Activated CD8-positive, alpha-beta memory T cell treated with anti-CD3 and anti-CD28 coated beads, Interleukin-2, amount 50 U/mL, for 24 hours (primary cell): ENCODE measurements around the gene CRYBB3.
A peak's percentile ranks its signal among the peaks of the same experiment; 100 is the strongest.
"Not testable (repeated sequence)": the region's sequence is repeated elsewhere in the genome, so short reads cannot be mapped to it uniquely, and the experiment has no call there.

ENCODE experiments used
- DNase-seq: peaks from one replicate; pipeline ENCODE4 v3.0.0-alpha.2; 2020; ENCODE audit errors: extremely low read depth

CRYBB3 gene

DNA sequence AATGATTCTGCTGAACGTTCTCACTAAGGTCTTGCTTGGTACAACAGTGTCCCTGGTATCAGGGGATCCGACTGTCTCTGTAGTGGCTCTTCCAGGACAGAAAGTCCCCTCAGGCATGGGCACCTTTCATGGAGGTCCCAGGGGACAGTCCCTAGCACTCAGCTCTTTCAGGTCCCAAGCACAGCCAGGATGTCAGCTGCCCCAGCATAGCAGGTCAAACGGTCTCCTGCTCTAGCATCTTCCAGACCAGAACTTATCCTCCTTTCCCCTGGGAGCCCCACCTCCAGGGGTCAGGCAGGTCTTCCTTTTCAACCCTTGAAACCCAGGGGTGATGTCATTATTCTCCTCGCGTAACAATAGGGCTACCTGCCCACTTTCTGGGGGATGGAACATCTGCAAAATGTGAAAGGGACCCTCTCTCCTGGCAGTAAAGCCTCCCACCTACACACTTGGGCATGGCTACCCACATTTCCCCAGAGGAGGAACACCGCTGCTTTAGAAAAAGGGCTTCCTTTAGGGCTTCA is 24.7 kb upstream of the CRYBB3 start:
- DNase-seq = no peak

DNA sequence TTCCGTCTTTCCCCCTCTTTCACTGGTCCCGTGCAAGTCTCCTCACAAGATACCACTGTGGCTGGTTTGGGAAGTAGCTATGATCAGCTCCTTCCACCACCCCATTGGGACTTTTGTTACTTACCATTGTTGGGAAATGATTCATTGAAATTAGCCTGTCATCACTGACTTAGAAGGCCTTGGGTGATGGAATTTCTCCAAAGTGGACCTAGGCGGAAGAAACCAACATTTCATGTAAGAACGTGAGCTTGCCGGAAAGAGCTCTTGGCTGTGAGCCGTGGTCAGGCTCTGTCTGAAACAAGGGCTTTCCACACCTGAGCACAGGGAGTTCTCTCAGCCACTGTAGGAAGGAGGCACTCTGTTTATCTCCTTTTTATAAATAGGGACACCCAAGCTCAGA is 23.5 kb upstream of the CRYBB3 start:
- no peak for DNase-seq

- DNase-seq = no peak
Observed at GRCh38 chr22:25176799-25177198, 22.9 kb upstream of the CRYBB3 start.

- no peak for DNase-seq
Observed at GRCh38 chr22:25177226-25177625, 22.4 kb upstream of the CRYBB3 start.

- DNase-seq = no peak
Observed at GRCh38 chr22:25177895-25178294, 21.8 kb upstream of the CRYBB3 start.

GRCh38 chr22:25178348-25178747 is 21.3 kb upstream of the CRYBB3 start:
- not testable (repeated sequence) for DNase-seq

- not testable (repeated sequence) for DNase-seq
Observed at GRCh38 chr22:25178869-25179631, 20.6 kb upstream of the CRYBB3 start.

- no peak for DNase-seq
Observed at GRCh38 chr22:25182131-25183110, 17.2 kb upstream of the CRYBB3 start.

- DNase-seq = no peak
Observed at GRCh38 chr22:25183949-25184619, 15.6 kb upstream of the CRYBB3 start.

- DNase-seq = no peak
Observed at GRCh38 chr22:25186140-25186539, 13.5 kb upstream of the CRYBB3 start.

GRCh38 chr22:25187469-25187868 is 12.2 kb upstream of the CRYBB3 start:
- DNase-seq = no peak

GRCh38 chr22:25192406-25192805 is 7.3 kb upstream of the CRYBB3 start:
- no peak for DNase-seq

DNA sequence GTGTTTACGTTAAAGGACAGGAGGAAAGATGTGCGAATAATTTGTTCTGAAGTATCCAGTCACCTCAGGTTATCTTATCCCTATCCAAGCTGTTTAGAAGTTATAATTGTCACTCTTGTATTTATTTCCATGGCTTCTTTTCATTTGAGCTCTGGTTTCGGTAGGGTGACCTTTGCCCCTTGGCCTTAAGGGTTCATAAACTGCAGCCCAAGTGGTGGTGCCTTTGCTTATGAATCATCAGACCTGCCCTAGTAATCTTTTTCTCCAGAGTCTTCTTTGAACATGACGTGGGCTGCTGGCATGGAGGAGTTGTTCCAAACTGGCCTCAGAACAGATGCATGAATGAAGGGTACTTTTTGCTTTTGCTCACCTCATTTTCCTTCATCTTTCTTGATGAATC is 6.5 kb upstream of the CRYBB3 start:
- no peak for DNase-seq

DNA sequence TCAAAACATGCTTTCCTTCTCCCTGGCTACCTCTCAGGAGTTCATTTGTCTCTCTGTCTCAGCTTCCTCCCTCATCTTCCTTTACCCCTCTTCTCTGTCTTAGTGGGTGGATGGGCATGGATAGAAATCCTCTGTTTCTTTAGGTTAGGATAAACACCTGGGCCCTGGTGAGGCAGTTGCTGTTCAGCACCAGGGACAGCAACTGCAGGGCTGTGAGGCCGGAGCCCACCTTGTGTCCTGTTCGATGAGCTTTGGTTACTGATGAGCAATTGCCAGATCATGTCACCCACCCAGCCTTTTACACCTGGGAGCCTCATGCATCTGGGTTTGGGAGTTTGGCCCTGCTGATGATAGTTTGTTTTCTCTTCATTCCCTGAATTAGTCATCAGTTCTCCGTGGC is 6.1 kb upstream of the CRYBB3 start:
- DNase-seq = no peak

DNA sequence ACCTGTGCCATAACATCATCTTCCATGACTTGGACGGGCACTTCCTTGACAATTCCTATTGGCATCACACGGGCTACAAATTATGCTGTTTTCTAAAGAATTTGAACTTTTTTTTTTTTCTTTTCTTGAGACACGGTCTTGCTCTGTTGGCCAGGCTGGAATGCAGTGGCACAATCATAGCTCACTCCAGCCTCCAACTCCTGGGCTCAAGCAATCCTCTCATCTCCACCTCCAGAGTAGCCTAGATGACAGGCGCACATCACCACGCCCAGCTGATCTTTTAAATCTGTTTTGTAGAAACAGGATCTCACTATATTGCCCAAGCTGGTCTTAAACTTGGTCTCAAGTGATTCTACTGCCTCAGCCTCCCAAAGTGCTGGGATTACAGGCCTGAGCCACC is 3.3 kb upstream of the CRYBB3 start:
- DNase-seq = no peak

DNA sequence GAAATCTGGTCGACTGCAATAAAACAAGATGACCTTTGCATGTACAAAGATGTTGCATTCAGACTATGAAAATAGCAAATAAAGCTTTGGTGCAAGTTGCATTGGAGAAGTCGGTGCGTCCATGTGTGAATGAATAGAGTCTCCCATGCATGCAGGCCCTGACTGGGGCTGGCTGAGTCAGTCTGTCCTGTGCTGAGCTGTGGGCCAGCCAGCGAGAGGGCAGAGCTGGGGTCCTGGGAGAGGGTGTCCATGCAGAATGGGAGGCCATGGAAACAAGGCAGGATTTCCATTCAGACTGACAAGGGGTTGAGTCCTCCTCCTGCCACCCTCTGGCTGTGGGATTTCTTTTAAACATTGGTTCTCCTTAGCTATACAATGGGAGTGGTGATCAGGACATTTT is 2.3 kb upstream of the CRYBB3 start:
- DNase-seq = no peak

DNA sequence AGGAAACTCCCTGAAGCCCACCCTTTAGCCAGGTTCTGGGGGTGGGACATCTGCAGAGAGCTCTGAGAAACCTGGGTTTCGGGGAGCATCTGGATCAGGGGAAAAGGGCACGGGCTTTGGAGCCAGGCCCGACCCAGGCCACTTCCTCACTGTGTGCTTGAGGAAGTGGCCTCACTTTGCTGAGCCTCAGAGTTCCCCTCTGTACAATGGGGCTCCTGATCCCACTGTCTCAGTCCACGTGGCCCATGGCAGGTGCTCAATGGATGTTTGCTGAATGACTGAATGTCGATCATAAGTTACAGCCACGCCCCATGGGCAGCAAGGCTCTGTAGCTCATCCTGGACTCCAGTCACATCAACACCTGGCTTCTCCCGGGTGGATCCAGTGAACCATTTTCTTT is 1.3 kb downstream of the CRYBB3 start:
- no peak for DNase-seq

- no peak for DNase-seq
Observed at GRCh38 chr22:25201557-25202273, 2.1 kb downstream of the CRYBB3 start.

DNA sequence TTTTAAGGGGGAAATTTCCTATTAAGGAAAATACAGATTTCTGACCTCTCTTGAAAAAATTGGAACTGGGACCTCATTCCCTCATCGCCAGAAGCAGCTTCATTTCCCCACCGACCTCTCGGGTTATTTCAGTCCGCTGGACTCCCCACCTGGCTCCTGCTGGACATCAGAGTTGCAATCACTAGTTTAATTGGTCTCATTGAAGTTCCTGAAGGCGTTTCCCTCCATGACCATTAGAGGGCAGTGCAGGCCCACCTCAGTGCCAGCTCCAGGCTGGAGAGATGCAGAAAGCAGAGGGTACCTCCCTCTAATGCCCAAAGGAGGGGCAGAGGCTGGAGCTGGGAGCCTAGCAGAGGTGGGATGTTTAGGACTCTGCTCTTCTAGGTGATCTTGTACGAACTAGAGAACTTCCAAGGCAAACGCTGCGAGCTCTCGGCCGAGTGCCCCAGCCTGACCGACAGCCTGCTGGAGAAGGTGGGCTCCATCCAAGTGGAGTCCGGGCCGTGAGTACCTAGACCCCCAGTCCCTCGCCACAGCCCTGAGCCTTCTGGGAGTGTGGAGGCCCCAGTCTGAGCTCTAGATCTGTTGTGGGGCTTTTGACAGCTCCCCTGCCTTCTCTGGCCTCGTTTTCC is 2.7 kb downstream of the CRYBB3 start:
- peak; percentile 5 for DNase-seq

DNA sequence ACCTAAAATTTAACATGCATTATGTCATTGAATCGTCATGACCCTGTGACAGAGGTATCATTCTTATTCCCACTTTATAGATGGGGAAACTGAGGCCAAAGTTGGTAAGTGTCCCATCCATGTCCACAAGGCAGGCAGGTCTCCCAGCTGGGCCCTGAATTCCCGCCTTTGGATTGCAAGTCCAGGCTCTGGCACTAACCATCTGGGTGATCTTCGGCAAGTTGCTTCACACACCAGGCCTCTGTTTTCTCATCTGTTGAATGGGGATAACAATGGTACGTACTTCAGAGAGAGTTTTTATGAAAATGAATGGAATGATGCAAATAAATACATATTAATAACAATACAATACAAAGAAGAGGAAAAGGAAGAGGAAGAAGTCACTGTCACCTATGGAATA is 3.4 kb downstream of the CRYBB3 start:
- no peak for DNase-seq

DNA sequence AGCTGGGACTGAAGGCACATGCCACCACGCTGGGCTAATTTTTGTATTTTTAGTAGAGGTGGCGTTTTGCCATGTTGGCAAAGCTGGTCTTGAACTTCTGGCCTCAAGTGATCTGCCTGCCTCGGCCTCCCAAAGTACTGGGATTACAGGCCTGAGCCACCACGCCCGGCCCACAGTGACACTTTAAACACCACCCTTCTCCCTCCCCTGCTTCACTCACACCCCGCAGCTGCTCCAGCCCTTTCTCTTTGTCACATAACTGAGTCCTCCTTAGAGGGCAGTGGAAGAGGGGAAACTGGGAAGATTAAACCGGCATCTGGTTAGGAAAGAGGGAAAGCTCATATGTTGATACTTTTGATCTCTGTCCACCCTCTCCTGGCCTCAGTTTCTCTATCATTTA is 4.9 kb downstream of the CRYBB3 start:
- DNase-seq = not testable (repeated sequence)
